ENCODE data around the gene MDH2.
"Not testable (repeated sequence)": the region's sequence is repeated elsewhere in the genome, so short reads cannot be mapped to it uniquely, and the experiment has no call there.

Gene MDH2, protein sequence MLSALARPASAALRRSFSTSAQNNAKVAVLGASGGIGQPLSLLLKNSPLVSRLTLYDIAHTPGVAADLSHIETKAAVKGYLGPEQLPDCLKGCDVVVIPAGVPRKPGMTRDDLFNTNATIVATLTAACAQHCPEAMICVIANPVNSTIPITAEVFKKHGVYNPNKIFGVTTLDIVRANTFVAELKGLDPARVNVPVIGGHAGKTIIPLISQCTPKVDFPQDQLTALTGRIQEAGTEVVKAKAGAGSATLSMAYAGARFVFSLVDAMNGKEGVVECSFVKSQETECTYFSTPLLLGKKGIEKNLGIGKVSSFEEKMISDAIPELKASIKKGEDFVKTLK

DNA sequence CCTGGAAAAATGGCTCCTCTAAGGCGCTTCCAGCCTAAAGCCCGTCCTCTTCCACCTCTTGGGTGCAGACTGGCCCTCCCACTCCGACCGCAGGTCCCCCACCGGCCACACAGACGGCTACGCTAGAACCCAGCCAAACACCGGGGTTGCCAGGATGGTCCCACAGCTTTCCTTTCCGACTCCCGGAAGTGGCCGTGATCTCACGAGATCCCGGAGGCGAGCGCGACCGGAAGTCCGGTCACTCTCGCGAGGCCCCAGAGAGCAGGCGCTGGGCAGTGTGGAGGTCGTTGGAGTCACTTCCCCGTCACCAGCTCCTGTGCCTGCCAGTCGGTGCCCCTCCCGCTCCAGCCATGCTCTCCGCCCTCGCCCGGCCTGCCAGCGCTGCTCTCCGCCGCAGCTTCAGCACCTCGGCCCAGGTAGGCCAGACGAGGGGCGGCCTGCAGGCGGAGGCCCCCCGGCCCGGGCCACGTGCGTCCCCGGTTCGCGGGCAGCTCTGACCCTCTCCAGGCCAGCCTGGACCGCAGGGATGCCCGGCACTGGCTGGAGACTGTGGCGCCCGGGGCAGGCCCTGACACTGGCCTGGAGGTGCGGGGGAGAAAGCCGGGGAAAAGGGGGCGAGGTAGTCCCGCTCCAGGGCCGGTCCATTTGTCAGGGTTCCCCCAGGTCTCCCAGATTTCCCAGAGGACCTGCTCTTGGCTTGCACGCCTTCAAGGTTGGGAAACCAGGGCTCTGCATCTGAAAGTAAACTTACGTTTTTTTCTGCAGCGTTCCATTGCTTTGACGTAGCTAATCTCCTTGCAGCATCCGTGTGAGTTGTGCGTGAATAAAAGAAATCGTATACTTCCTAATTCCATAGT lies at the start of gene MDH2, which contains the start of gene STYXL1:
TSS of gene MDH2 (plus strand) at position 296 of the 857 bp plus-strand sequence. CDS start at position 351, 55 bp downstream.
TSS of gene STYXL1 (minus strand) at position 190 of the 857 bp plus-strand sequence. CDS start 17,477 bp downstream, outside the sequence.
- peak; percentile 96 for DNase-seq

DNA sequence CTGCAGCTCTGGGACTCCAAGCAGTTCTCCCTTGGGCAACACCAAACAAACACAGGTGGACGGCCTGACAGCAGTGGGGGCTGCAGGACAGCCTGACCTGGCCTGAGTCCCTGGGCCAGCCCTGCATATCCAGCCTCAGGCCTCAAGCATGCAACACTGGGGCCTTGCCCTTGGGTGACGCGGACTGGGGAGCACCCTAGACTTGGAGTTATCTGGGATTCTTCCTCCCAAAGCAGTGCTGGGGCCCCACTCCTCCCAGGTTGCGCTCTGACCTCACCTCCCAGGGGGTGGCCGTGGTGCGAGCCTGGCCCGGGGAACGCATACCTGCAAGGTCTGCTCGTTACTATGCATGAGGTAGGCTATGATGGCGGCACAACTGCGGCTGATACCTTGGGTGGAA lies 47.3 kb upstream of the MDH2 start:
- no peak for DNase-seq

DNA sequence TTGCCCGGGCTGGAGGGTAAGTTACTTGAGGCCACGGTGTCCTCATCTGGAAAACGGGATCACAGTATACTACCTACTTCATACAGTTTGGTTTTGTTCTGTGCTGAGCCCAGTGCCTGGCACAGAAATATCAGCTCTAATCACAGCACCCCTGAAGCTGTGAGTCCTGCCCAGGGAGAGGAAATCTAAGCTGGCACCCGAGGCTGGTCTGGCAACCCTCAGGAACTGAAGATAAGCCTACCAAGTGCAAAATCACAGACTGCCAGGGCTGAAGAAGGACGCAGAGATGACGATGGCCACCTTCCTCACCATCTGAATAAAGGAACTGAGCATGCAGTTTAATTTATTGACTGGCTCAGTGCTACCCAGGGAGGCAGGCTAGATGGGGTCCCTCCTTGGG lies 45.8 kb upstream of the MDH2 start:
- DNase-seq, result no peak

DNA sequence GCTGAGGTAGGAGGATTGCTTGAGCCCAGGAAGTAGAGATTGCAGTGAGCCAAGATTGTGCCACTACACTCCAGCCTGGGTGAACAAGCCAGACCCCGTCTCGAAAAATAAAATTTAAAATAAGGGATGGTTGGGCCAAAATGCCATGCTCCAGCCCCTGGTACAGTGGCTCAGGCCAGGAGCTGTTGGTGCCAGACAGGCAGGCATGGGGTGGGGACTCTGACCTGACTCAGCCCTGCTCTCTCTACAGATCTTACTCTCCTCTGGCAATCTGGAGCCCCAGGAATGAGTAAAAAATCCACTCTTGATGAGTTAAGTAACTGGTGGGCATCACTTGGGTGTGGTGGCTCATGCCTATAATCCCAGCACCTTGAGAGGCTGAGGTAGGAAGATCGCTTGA lies 45.1 kb upstream of the MDH2 start:
- no peak for DNase-seq

DNA sequence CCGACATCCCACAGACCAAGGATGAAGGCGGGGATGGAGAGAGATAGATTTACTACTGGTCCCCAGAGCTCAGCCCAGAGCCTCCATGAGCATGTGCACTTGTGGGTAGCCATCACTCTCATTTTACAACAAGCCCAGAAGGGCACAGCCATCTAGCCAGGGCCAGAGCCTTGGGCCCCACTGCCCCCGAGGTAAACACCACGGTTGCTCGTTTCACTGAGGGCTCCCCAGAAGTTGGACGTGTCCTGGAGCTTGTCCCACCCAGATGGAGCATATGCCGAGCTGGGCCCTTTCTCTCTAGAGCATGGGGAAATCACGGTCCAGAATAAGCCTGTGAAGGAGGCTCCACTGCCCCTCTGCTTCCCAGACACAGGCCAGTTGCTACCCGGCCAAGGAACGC lies 44.6 kb upstream of the MDH2 start:
- no peak for DNase-seq

DNA sequence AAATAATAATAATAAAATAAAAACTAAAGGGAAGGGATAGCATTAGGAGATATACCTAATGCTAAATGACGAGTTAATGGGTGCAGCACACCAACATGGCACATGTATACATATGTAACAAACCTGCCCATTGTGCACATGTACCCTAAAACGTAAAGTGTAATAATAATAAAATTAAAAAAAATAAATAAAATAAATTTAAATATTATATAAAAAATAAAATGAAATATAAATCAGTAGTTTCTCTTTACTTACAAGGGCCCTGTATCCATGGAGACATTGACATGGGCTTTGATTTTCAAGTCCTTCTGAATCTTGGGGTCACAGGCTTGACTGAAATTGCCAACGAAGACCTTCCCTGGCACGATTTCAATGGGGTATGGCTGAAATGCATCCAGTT lies 42.9 kb upstream of the MDH2 start:
- not testable (repeated sequence) for DNase-seq

DNA sequence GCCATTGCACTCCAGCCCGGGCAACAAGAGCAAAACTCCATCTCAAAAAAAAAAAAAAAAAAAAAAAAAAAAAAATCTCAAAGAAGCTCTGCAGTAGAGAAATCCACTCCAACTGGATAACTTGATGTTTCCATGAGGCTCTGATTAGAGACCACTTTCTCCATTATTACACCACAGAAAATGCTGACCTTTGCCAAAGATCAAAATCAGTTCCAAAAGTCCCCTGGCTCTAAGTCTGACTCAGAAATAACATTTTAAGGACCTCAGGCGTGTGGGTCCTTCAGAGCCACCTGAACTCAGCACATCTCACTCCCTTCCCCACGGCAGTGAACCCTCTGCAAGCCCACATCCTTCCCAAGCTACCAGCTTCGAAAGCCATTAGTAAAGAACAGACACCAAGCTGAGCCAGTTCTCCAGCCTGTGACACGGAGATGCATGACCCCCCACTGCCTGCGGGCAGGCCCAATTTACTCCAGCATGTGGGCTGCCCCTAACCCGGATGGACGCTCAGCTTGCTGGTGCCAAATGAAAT lies 39.7 kb upstream of the MDH2 start:
- DNase-seq, result no peak

DNA sequence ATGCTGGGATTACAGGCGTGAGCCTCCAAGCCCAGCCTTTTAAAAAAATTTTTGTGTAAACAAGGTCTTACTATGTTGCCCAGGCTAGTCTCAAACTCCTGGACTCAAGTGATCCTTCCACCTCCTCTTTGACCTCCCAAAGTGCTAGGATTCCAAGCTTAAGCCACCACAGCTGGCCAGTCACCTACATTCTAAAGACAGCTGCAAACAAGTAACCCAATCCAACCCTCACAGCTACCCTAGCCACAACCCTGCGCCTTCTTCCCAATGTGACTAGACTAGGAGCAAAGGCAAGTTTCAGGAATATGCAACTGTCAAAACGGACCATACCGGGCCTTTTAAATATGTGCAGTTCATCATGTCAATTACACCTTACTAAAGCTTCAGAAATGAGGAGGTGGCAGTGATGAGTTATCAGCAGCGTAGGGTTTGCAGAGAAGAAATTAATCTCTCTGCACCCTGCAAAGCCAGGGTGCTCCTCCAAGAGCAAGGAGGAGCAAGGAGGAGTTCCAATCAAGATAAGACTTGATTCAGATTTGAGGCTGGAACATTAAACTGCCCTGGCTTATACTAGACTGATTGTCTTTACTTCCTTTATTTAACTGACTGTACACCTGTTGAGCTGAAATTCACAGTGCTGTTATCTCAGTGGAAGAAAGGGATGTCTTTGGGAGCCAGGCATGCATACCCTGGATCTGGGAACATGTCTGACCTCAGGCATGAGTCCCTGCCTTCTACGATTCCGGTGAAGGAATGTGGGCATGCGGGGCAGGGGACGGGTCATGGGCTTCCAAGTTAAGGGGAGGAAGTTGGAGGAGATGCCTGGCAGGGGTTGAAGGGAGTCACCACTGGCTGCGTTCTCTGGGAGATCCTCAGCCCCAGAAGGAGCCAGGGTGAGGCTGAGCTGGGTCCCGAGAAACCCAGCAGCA lies 38.0 kb upstream of the MDH2 start:
- no peak for DNase-seq

DNA sequence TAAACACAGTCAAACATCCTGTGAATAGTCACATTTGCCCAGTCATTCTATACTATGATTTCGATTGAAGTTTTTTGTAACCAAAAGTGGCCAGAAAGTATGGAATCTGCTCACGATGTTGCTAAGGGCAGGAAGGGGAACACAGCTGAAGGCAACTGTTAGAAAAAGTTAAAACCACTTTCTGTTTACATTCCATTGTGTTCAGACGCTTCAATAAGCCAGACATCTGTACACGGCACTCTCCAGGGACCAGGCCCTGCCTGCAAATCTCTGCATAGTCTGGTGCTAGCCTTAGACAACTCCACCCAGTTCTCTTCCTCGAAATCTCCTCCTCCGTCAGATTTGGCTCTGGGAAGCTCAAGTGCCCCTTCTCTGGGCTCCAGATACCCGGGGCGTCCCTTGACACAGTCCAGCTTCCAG lies 36.5 kb upstream of the MDH2 start:
- no peak for DNase-seq

DNA sequence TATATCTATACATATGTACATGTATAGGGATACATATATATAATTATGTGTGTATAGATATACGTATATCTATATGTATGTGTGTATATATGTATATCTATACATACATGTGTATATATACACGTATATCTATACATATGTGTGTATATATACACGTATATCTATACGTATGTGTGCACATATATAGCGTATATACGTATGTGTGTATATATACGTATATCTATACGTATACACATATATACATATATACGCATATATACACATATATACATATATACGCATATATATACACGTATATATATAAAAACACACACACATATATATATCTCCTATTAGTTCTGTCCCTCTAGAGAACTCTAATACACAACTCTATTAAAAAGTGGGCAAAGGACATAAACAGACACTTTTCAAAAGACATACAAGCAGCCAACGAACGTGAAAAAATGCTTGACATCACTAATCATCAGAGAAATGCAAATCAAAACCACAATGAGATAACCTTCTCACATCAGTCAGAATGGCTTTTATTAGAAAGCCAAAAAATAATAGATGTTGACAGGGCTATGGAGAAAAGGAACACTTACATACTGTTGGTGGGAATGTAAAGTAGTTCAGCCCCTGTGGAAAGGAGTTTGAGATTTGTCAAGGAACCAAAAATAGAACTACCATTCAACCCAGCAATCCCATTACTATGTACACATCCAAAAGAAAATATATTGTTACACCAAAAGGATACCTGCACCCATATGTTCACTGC lies 31.5 kb upstream of the MDH2 start:
- no peak for DNase-seq

DNA sequence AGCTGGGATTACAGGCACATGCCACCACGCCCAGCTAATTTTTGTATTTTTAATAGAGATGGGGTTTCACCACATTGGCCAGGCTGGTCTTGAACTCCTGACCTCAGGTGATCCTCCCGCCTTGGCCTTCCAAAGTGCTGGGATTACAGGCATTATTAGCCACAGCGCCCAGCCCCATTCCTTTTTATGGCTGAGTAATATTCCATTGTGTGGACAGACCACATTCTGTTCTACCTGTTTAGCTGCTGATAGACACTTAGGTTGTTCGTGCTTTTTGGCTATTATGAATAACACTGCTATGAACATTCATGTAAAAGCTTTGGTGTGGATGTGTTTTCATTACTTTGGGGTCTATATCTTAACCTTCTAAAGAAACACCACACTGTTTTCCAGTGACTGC lies 29.4 kb upstream of the MDH2 start:
- DNase-seq, result not testable (repeated sequence)

DNA sequence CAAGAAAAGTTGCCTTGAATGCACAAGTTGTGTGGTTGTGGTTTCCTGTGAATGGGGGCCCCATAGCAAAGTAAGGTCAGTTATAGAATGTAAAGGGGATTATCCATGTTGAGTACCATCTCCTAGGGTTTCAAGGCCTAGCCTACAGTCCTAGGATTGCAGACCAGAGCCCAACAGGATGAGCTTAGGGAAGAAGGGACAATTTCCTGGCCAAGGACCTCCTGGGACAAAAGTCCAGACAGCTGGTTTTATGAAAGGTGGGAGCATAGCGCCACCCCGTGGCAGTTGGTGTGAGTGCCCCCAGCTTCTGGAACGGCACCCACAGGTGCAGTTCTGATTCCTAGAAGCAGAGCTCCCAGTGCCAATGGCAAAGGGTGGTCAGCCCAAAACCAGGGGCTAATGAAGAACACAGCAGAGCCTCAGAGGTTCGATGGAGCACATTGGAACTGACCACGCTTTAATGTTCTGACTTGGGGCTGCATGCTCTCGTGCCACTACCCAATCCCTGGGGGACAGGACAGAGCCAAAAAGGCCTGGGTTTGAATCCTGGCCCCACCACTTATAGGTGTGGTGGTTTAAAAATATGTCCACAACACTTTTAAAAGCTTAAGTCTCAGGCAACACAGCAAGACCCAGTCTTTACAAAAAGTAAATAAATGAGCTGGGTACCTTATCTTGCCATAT lies 27.7 kb upstream of the MDH2 start:
- peak; percentile 74 for DNase-seq

DNA sequence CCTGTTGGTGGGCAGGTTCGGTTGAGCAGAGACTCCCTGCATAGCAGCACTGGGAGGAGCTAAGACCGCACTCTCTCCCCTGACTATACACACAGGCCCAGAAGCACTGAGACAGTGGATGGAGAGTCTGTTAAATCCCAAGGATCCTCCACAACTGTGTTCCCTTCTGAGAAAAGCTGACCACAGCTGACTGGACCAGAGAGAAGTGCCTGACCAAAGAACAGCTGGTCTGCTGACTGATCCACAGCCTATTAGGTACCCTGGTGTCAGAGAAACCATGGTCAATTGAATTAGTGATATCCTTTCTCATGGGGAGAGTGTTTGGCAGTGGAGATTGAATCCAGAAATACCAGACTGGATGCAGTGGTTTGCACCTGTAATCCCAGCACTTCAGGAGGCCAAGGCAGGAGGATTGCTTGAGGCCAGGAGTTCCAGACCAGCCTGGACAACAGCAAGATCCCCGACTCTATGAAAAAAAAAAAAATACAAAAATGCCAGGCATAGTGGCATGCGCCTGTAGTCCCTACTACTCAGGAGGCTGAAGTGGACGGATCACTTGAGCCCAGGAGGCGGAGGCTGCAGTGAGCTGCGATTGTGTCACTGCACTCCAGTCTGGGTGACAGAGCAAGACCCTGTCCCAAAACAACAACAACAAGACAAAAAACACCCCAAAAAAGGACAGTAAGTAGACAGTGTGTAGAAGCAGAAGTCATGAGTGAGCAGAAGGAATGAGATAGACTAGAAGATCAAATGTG lies 25.7 kb upstream of the MDH2 start:
- DNase-seq, result no peak

DNA sequence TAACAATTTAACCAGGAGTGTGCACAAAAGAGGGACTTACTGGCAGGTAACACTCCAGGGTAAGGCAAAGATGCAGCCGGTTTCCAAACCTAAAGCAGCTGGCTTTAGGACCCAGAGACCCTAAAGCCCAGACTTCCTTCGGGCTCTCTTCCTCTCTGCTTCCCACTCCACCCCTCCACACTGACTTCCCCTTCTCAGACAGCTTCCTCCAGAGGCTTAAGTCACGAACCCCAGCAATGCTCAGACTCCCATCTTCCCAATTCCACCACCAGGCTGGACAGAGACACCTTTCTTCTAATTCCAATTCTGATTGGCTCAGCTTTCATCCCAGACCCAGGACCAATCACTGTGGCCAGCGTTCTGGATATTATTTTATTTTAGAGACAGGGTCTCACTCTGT lies 24.9 kb upstream of the MDH2 start:
- no peak for DNase-seq

DNA sequence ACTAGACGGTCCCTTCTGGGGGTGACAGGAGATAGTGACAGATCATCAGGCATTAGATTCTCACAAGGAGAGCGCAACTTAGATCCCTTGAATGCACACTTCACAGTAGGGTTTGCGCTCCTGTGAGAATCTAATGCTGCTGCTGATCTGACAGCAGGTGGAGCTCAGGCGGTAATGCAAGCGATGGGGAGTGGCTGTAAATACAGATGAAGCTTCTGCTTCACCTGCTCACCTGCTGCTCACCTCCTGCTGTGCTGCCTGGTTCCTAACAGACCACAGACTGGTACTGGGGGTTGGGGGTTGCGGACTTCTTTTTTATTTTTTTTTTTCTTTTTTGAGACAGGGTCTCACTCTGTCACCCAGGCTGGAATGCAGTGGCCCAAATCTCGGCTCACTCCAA lies 18.2 kb upstream of the MDH2 start:
- DNase-seq, result not testable (repeated sequence)

DNA sequence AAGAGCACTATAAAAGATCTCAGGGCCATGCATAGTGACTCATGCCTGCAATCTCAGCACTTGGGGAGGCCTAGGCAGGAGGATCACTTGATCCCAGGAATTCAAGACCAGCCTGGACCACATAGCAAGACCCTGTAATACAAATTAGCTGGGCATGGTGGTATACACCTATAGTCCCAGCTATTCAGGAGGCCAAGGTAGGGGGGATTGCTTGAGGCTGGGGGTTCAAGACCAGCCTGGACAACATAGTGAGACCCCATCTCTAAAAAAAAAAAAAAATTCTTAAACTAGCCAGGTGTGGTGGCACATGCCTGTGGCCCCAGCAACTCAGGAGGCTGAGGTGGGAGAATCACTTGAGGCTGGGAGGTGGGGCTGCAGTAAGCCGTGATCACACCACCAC lies 15.9 kb upstream of the MDH2 start:
- no peak for DNase-seq

DNA sequence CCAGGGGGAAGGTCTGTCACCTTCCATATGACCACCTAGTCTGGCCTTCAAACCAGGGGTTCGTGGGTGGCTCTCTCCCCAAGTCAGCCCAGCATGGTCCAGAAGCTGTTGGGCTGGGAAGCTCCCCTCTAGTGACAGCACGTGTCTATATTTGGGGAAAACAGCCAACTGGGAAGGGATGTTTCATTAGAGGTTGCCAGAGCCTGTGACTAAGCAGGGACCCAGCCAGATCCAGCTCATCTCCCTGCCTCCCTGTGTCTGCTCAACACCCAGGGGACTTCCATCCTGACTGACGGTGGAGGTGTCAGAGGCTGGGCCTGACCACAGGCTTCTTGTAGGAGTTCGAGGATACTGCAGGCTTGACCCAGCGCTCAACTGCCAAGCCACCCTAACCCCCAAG lies 10.6 kb upstream of the MDH2 start:
- DNase-seq, result no peak

DNA sequence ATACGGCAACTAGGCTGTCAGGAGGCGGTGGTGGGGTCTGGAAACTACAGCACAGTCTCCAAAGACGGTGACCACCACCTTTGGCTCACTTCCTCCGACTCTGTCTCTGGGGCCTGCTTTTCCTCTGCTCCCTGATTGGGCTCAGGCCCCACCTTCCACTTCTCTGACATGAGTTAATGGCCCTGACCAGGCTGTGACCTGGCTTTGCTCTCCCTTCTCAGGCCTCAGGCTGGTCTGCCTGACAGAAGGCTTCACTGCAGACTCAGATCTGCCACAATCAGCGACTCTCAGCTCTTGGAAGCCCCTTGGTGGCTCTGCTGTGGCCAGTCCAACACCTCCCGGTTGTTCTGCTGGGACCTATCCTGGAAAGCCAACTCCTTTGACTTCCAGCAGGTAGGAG lies 7.8 kb upstream of the MDH2 start:
- DNase-seq, result no peak

DNA sequence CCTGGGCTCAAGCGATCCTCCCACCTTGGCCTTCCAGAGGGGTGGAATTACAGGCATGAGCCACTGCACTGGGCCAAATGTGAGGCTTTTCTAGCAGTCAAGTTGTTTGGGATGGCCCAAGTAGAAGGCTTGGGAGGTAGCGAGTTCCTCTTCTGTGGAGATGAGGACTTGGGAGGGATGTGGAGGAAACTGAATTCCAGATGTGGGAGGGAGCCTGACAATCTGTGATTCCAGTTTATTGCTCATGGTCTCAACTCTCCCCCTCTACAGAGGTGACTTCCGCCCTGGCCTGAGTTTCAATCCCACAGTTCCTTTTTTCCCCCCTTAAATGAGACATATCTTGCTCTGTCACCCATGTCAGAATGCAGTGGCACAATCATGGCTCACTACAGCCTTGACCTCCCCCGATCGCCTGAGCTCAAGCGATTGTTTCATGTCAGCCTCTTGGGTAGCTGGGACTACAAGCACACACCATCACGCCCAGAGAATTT lies 3.5 kb upstream of the MDH2 start:
- DNase-seq, result no peak

DNA sequence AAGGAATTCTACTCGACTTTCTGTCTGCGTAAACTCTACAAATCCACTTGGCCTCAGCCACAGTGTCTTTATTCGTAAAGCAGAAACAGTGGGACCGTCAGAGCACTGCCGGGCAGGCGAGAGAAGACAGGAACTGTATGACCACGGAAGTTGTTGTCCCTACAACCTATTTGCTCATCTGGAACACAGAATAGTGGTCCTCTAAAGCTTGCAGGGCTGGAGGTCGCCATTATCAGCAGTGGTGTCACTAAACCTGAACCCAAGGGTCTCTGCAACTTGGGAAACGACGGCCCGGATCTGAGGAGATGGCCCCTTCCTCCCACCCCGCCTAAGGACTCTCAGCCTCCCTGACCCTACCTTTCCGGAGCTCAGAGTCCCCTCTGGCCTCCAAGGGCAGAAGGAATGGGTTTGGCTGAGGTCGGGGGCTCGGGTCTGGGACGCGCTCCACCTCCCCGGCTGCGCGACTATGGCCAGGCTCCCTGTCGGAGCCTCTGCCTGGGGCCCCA lies 548 bp upstream of the MDH2 start:
- peak; percentile 30 for DNase-seq
